Panc1 (cell line): ENCODE measurements around the gene PDXK. TPM values are rescaled to one million over a fixed set of nuclear protein-coding genes. Genes with fewer than 3 reads are reported as not detected.
A peak's percentile ranks its signal among the peaks of the same experiment; 100 is the strongest.

Experiments used
- ATAC-seq: fragments of 200-7000 bp; cut with Tn5 transposase; 2 replicates; pipeline ENCODE4 v1.9.1; 2020; ENCODE audit warnings: mild to moderate bottlenecking, moderate library complexity
- Bru-seq: library from RNA; stranded (reverse); fragments of 400-500 nt; gene quantifications from one replicate; lab custom pipeline; 2021; lab: Mats Ljungman, UMichigan
- BruChase-seq, 2 experiments: library from RNA; stranded (reverse); fragments of 400-500 nt; gene quantifications; one replicate each; lab custom pipeline; 2021; lab: Mats Ljungman, UMichigan
- BruUV-seq: library from RNA; stranded (reverse); fragments of 400-500 nt; replicated peaks from 2 replicates; lab custom pipeline; 2021; lab: Mats Ljungman, UMichigan
- CTCF ChIA-PET: fragments of 300-600 bp; sonication (Branson Sonifier 250); formaldehyde crosslinking; loops from one replicate; lab custom pipeline; 2022; ENCODE audit warnings: antibody characterized with exemption; lab: Charles Lee
- POLR2A ChIA-PET: fragments of 300-600 bp; sonication (Branson Sonifier 250); formaldehyde crosslinking; loops from one replicate; lab custom pipeline; 2022; ENCODE audit warnings: antibody characterized with exemption; lab: Charles Lee
- DNase-seq: peaks from one replicate; pipeline ENCODE4 v3.0.0-alpha.2; 2010; ENCODE audit warnings: low read depth, low spot score
- H3K27ac ChIP-seq: 2 replicates; pipeline ENCODE4 v1.5.1; 2011; ENCODE audit warnings: mild to moderate bottlenecking, low read length, inconsistent platforms
- H3K27me3 ChIP-seq: fragments of 200-500 bp; sonication (Bioruptor generic); 2 replicates; pipeline ENCODE4 v1.6.0; 2014; ENCODE audit warnings: low read length, inconsistent platforms; ENCODE audit not compliant: control insufficient read depth, insufficient read depth
- H3K36me3 ChIP-seq: fragments of 200-500 bp; sonication (Bioruptor generic); 2 replicates; pipeline ENCODE4 v1.5.1; 2014; ENCODE audit warnings: inconsistent platforms, mild to moderate bottlenecking, low read length, moderate library complexity; ENCODE audit not compliant: control insufficient read depth, insufficient read depth
- H3K4me1 ChIP-seq: 2 replicates; pipeline ENCODE4 v1.5.1; 2011; ENCODE audit warnings: inconsistent platforms, mild to moderate bottlenecking, low read length, moderate library complexity; ENCODE audit not compliant: control insufficient read depth, insufficient read depth
- H3K4me3 ChIP-seq, 2 experiments: 2 replicates each; pipeline ENCODE4 v1.5.1; 2011 to 2012; ENCODE audit warnings: low read depth in 2 of 2, low read length in 2 of 2, mild to moderate bottlenecking in 2 of 2, inconsistent platforms in 1 of 2, moderate library complexity in 1 of 2
- H3K9me3 ChIP-seq: fragments of 200-500 bp; sonication (Bioruptor generic); 2 replicates; pipeline ENCODE4 v1.5.1; 2014; ENCODE audit warnings: low read depth, mild to moderate bottlenecking, inconsistent platforms, low read length, moderate library complexity; ENCODE audit not compliant: control insufficient read depth, insufficient read depth
- POLR2AphosphoS5 ChIP-seq: IDR thresholded peaks from 2 replicates; pipeline ENCODE4 v1.6.1; 2012; ENCODE audit warnings: mild to moderate bottlenecking, low read depth, low read length, moderate library complexity
- SIN3A ChIP-seq: IDR thresholded peaks from 2 replicates; pipeline ENCODE4 v1.6.1; 2012; ENCODE audit warnings: low read depth, mild to moderate bottlenecking, low read length, moderate library complexity, borderline replicate concordance; ENCODE audit not compliant: insufficient read depth
- TCF7L2 ChIP-seq: IDR thresholded peaks from 2 replicates; pipeline ENCODE4 v1.6.1; 2011; ENCODE audit warnings: mild to moderate bottlenecking, low read depth, low read length, inconsistent platforms
- in situ Hi-C: cut with HindIII; loops from 2 replicates; pipeline ENCODE4 v1.10.0; 2016; ENCODE audit warnings: low sequenced_read_pairs, low pct_unique_long_range_greater_than_20kb
- intact Hi-C: fragments of 100-400 bp; cut with micrococcal nuclease; formaldehyde crosslinking; loops from one replicate; pipeline ENCODE4 v1.10.0; 2022; ENCODE audit not compliant: unreplicated experiment
- long read RNA-seq: library from polyadenylated mRNA; unstranded; transcript quantifications from one replicate; pipeline ENCODE4 v2.0.0, GENCODE V29; 2021; ENCODE audit not compliant: unreplicated experiment
- polyA plus RNA-seq: library from polyadenylated mRNA; unstranded; fragments of >200 nt; gene quantifications from one replicate; pipeline ENCODE4 v1.2.1, GENCODE V29; 2012; ENCODE audit warnings: missing spikeins; ENCODE audit not compliant: insufficient read length
- total RNA-seq: library from RNA; stranded (reverse); gene quantifications from one replicate; pipeline ENCODE4 v1.2.1, GENCODE V29; 2021; ENCODE audit not compliant: unreplicated experiment
- TF ChIP-seq, protein P1 (sequence below): fragments of 450-650 bp; IDR thresholded peaks from 2 replicates; pipeline ENCODE4 v1.5.1; 2017; ENCODE audit warnings: mild to moderate bottlenecking
- TF ChIP-seq, protein P2 (sequence below), 2 experiments: IDR thresholded peaks; 2 replicates each; pipeline ENCODE4 v1.6.1; 2011 to 2012; ENCODE audit warnings: low read depth in 2 of 2, control low read depth in 1 of 2, low read length in 1 of 2, mild to moderate bottlenecking in 1 of 2, moderate library complexity in 1 of 2; ENCODE audit not compliant: insufficient read depth in 1 of 2

PDXK gene
- total RNA-seq (184 TPM), Bru-seq, nascent RNA (percentile 78 among the genes with signal in this experiment), BruChase-seq, experiment 1, labeled RNA remaining after a 2-hour chase (percentile 91 among the genes with signal in this experiment), BruChase-seq, experiment 2, labeled RNA remaining after a 6-hour chase (percentile 95 among the genes with signal in this experiment)
- 125 TPM for polyA plus RNA-seq
- long read RNA-seq, full-length matches to known transcripts = 116 of 273 reads
- long read RNA-seq, partial matches to known transcripts = 16 of 273 reads
- long read RNA-seq, other reads (novel, unspliced or antisense) = 141 of 273 reads

GRCh38 chr21:43718872-43719747 lies at the start of gene PDXK:
PDXK (plus strand) TSS chr21:43719129; CDS start chr21:43719295, 166 bp downstream.
- H3K9me3 ChIP-seq = no peaks in the 10 kb centered on the region
- POLR2A ChIA-PET = no interaction called here
- CTCF ChIA-PET = no interaction called here
- in situ Hi-C loops (no loop called here), intact Hi-C loops (no loop called here)
- BruUV-seq = no TSS peak
- H3K4me1 ChIP-seq = peaks cover 27% of the 10 kb centered on the region
- H3K4me3 ChIP-seq = peak within 1 kb of the TSS; percentile 75 to 78
- DNase-seq = no peak
- ATAC-seq = peak; percentile 89
- peaks cover 3% of the 10 kb centered on the region; the same call in 1 of the 2 replicates for H3K36me3 ChIP-seq
- TF ChIP-seq SIN3A = 0 out of 2 replicates have a peak, but pooled peaks have one; percentile 35
- TF ChIP-seq POLR2AphosphoS5 = 0 out of 2 replicates have a peak, but pooled peaks have one; percentile 50
- TF ChIP-seq, protein P1, sequence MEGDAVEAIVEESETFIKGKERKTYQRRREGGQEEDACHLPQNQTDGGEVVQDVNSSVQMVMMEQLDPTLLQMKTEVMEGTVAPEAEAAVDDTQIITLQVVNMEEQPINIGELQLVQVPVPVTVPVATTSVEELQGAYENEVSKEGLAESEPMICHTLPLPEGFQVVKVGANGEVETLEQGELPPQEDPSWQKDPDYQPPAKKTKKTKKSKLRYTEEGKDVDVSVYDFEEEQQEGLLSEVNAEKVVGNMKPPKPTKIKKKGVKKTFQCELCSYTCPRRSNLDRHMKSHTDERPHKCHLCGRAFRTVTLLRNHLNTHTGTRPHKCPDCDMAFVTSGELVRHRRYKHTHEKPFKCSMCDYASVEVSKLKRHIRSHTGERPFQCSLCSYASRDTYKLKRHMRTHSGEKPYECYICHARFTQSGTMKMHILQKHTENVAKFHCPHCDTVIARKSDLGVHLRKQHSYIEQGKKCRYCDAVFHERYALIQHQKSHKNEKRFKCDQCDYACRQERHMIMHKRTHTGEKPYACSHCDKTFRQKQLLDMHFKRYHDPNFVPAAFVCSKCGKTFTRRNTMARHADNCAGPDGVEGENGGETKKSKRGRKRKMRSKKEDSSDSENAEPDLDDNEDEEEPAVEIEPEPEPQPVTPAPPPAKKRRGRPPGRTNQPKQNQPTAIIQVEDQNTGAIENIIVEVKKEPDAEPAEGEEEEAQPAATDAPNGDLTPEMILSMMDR = no peak
- TF ChIP-seq, protein P2, sequence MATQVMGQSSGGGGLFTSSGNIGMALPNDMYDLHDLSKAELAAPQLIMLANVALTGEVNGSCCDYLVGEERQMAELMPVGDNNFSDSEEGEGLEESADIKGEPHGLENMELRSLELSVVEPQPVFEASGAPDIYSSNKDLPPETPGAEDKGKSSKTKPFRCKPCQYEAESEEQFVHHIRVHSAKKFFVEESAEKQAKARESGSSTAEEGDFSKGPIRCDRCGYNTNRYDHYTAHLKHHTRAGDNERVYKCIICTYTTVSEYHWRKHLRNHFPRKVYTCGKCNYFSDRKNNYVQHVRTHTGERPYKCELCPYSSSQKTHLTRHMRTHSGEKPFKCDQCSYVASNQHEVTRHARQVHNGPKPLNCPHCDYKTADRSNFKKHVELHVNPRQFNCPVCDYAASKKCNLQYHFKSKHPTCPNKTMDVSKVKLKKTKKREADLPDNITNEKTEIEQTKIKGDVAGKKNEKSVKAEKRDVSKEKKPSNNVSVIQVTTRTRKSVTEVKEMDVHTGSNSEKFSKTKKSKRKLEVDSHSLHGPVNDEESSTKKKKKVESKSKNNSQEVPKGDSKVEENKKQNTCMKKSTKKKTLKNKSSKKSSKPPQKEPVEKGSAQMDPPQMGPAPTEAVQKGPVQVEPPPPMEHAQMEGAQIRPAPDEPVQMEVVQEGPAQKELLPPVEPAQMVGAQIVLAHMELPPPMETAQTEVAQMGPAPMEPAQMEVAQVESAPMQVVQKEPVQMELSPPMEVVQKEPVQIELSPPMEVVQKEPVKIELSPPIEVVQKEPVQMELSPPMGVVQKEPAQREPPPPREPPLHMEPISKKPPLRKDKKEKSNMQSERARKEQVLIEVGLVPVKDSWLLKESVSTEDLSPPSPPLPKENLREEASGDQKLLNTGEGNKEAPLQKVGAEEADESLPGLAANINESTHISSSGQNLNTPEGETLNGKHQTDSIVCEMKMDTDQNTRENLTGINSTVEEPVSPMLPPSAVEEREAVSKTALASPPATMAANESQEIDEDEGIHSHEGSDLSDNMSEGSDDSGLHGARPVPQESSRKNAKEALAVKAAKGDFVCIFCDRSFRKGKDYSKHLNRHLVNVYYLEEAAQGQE (IDR thresholded peaks at IDR 0.05; ENCODE audit: insufficient read depth in 1 of 2, low read depth in 2 of 2, low read length in 1 of 2) = no peak
- peak within 1 kb of the TSS; percentile 79 for H3K27ac ChIP-seq
- no peaks in the 10 kb centered on the region for H3K27me3 ChIP-seq

DNA sequence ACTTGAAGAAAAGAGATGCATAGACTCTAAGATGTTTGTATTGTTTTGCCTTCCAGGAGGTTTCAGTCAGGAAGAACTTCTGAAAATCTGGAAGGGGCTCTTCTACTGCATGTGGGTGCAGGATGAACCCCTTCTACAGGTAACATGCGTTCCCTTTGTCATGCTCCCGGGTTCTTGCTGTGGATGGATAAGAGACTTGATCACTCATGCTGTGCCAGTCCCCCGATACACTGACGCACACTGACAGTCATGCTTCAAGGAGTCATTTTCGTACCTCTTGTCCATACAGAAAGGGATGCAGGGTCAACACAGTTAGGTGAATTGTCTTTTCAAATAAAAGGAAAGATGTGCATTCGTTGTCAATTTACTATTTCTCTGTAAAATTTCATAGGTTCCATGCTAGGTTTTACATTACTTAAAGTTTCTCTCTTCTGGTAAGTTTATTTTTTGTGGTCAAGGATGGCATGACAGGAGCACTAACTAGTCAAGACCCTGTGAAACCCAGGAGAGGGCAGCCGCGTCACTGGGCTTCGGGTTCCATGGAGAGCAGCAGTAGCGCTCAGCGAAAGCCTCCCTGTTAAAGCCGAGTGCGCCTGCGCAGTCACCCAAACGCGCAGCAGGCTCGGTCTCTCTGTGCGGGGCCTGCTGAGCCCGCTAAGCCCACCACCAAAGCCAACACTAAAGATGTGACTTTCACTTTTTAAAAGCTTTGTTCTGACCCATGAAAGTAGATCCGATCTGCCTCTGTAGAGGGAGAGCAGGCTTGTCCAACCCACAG lies 48.9 kb upstream of the PDXK start:
- Histone ChIP-seq H3K36me3 (no peaks in the 10 kb centered on the region; the same call in 1 of the 2 replicates), H3K4me1 (no peaks in the 10 kb centered on the region), H3K27me3 (no peaks in the 10 kb centered on the region), H3K9me3 (no peaks in the 10 kb centered on the region), H3K27ac (no peak overlapping the region), H3K4me3 (no peak overlapping the region)
- BruUV-seq = no TSS peak
- ChIA-PET POLR2A (interaction anchor here (0.6 kb wide), 1 partner anchor 18 kb away, joined by 3 read pairs; no protein-coding TSS in a partner anchor), CTCF (no interaction called here)
- intact Hi-C loops = no loop called here
- in situ Hi-C loops = no loop called here
- ATAC-seq (no peak), DNase-seq (no peak)
- TF ChIP-seq, protein P2 (IDR thresholded peaks at IDR 0.05; ENCODE audit: insufficient read depth in 1 of 2, low read depth in 2 of 2, low read length in 1 of 2) = no peak
- TF ChIP-seq SIN3A (no peak), TCF7L2 (no peak), POLR2AphosphoS5 (no peak)
- TF ChIP-seq, protein P1 = no peak
